Activated naive CD8-positive, alpha-beta T cell treated with anti-CD3 and anti-CD28 coated beads, Interleukin-2, amount 50 U/mL, for 24 hours (primary cell): ENCODE results near the gene DNAJC7.
A peak's percentile ranks its signal among the peaks of the same experiment; 100 is the strongest.

ENCODE experiments used
- ATAC-seq: fragments of 150-1000 bp; cut with Tn5 transposase; one replicate; pipeline ENCODE4 v1.10.0; 2021
- DNase-seq: peaks from one replicate; pipeline ENCODE4 v3.0.0; 2021
- H3K27ac Mint-ChIP-seq: one replicate; pipeline ENCODE4 v1.8.0; 2021; ENCODE audit warnings: mild to moderate bottlenecking, mixed read lengths
- H3K27me3 Mint-ChIP-seq: one replicate; pipeline ENCODE4 v1.8.0; 2021; ENCODE audit warnings: mixed read lengths
- H3K36me3 Mint-ChIP-seq: one replicate; pipeline ENCODE4 v1.8.0; 2021; ENCODE audit warnings: low read depth, mixed read lengths
- H3K4me1 Mint-ChIP-seq: one replicate; pipeline ENCODE4 v1.8.0; 2021; ENCODE audit warnings: mixed read lengths
- H3K4me3 Mint-ChIP-seq: one replicate; pipeline ENCODE4 v1.8.0; 2021; ENCODE audit warnings: mild to moderate bottlenecking, moderate library complexity, mixed read lengths
- H3K9me3 Mint-ChIP-seq: one replicate; pipeline ENCODE4 v1.8.0; 2021; ENCODE audit warnings: mixed read lengths

The DNAJC7 gene

GRCh38 chr17:42051013-42051400 lies 33.8 kb upstream of the DNAJC7 start:
- no peaks in the 10 kb centered on the region for H3K36me3 Mint-ChIP-seq
- DNase-seq, result no peak
- ATAC-seq, result no peak
- H3K4me1 Mint-ChIP-seq, result peaks cover 4% of the 10 kb centered on the region
- peaks cover 46% of the 10 kb centered on the region for H3K27me3 Mint-ChIP-seq
- H3K4me3 Mint-ChIP-seq, result peak overlapping the region; percentile 67
- H3K27ac Mint-ChIP-seq, result no peak overlapping the region
- H3K9me3 Mint-ChIP-seq, result no peaks in the 10 kb centered on the region

- H3K4me3 Mint-ChIP-seq, result peak within 1 kb of the TSS; percentile 67
- no peaks in the 10 kb centered on the region for H3K9me3 Mint-ChIP-seq
- peaks cover 4% of the 10 kb centered on the region for H3K4me1 Mint-ChIP-seq
- no peak within 1 kb of the TSS for H3K27ac Mint-ChIP-seq
- H3K27me3 Mint-ChIP-seq, result peaks cover 46% of the 10 kb centered on the region
- no peaks in the 10 kb centered on the region for H3K36me3 Mint-ChIP-seq
- peak; percentile 60 for ATAC-seq
- peak; percentile 49 for DNase-seq
Measured at GRCh38 chr17:42050393-42051012, 33.3 kb upstream of the DNAJC7 start, which contains the start of gene C17orf113. Gene C17orf113, minus strand, starts transcription at chr17:42050601. Its CDS starts 7,225 bp downstream, at chr17:42043376.

GRCh38 chr17:42049834-42050392 lies 32.7 kb upstream of the DNAJC7 start:
- H3K27ac Mint-ChIP-seq, result no peak overlapping the region

GRCh38 chr17:42047343-42047742 lies 30.1 kb upstream of the DNAJC7 start:
- Mint-ChIP-seq H3K27me3 (peaks cover 26% of the 10 kb centered on the region), H3K4me3 (no peak overlapping the region), H3K36me3 (no peaks in the 10 kb centered on the region), H3K9me3 (no peaks in the 10 kb centered on the region), H3K4me1 (peaks cover 4% of the 10 kb centered on the region), H3K27ac (no peak overlapping the region)
- DNase-seq (no peak), ATAC-seq (no peak)

More at GRCh38 chr17:42049834-42050392, 32.7 kb upstream of the DNAJC7 start:
- no peaks in the 10 kb centered on the region for H3K36me3 Mint-ChIP-seq
- peak overlapping the region; percentile 63 for H3K4me3 Mint-ChIP-seq
- H3K4me1 Mint-ChIP-seq, result peaks cover 4% of the 10 kb centered on the region
- peaks cover 40% of the 10 kb centered on the region for H3K27me3 Mint-ChIP-seq
- DNase-seq (no peak), ATAC-seq (no peak)
- no peaks in the 10 kb centered on the region for H3K9me3 Mint-ChIP-seq

- Mint-ChIP-seq H3K9me3 (no peaks in the 10 kb centered on the region), H3K4me3 (no peak overlapping the region), H3K27ac (no peak overlapping the region), H3K4me1 (peaks cover 3% of the 10 kb centered on the region), H3K36me3 (no peaks in the 10 kb centered on the region), H3K27me3 (peaks cover 15% of the 10 kb centered on the region)
- ATAC-seq, result no peak
- DNase-seq, result no peak
Measured at GRCh38 chr17:42045719-42046118, 28.5 kb upstream of the DNAJC7 start.

- H3K9me3 Mint-ChIP-seq, result no peaks in the 10 kb centered on the region
- H3K36me3 Mint-ChIP-seq, result no peaks in the 10 kb centered on the region
- DNase-seq, result no peak
- H3K27me3 Mint-ChIP-seq, result peaks cover 13% of the 10 kb centered on the region
- H3K4me1 Mint-ChIP-seq, result no peaks in the 10 kb centered on the region
- H3K4me3 Mint-ChIP-seq, result no peak overlapping the region
- ATAC-seq, result no peak
- no peak overlapping the region for H3K27ac Mint-ChIP-seq
Measured at GRCh38 chr17:42042598-42043319, 25.5 kb upstream of the DNAJC7 start.

- no peaks in the 10 kb centered on the region for H3K36me3 Mint-ChIP-seq
- ATAC-seq (no peak), DNase-seq (no peak)
- no peaks in the 10 kb centered on the region for H3K9me3 Mint-ChIP-seq
- no peak overlapping the region for H3K27ac Mint-ChIP-seq
- H3K4me1 Mint-ChIP-seq, result no peaks in the 10 kb centered on the region
- no peak overlapping the region for H3K4me3 Mint-ChIP-seq
- peaks cover 16% of the 10 kb centered on the region for H3K27me3 Mint-ChIP-seq
Measured at GRCh38 chr17:42041619-42042018, 24.4 kb upstream of the DNAJC7 start.

- no peak for DNase-seq
- no peak for ATAC-seq
- no peaks in the 10 kb centered on the region for H3K9me3 Mint-ChIP-seq
- H3K4me1 Mint-ChIP-seq, result no peaks in the 10 kb centered on the region
- peaks cover 16% of the 10 kb centered on the region for H3K27me3 Mint-ChIP-seq
- H3K27ac Mint-ChIP-seq, result no peak overlapping the region
- H3K4me3 Mint-ChIP-seq, result no peak overlapping the region
- H3K36me3 Mint-ChIP-seq, result no peaks in the 10 kb centered on the region
Measured at GRCh38 chr17:42040818-42041217, 23.6 kb upstream of the DNAJC7 start.

GRCh38 chr17:42039794-42040763 lies 22.8 kb upstream of the DNAJC7 start:
- ATAC-seq (no peak), DNase-seq (no peak)
- Mint-ChIP-seq H3K4me3 (no peak overlapping the region), H3K4me1 (no peaks in the 10 kb centered on the region), H3K27me3 (peaks cover 16% of the 10 kb centered on the region), H3K36me3 (no peaks in the 10 kb centered on the region), H3K9me3 (no peaks in the 10 kb centered on the region), H3K27ac (no peak overlapping the region)

GRCh38 chr17:42038221-42038973 lies 21.2 kb upstream of the DNAJC7 start:
- Mint-ChIP-seq H3K9me3 (no peaks in the 10 kb centered on the region), H3K36me3 (no peaks in the 10 kb centered on the region), H3K27me3 (peaks cover 21% of the 10 kb centered on the region), H3K4me3 (no peak overlapping the region), H3K27ac (no peak overlapping the region), H3K4me1 (peaks cover 3% of the 10 kb centered on the region)
- no peak for ATAC-seq
- DNase-seq, result no peak

- Mint-ChIP-seq H3K27ac (no peak overlapping the region), H3K4me3 (no peak overlapping the region), H3K36me3 (no peaks in the 10 kb centered on the region), H3K4me1 (peaks cover 3% of the 10 kb centered on the region), H3K27me3 (peaks cover 17% of the 10 kb centered on the region), H3K9me3 (no peaks in the 10 kb centered on the region)
- no peak for ATAC-seq
- DNase-seq, result no peak
Measured at GRCh38 chr17:42034059-42034458, 16.8 kb upstream of the DNAJC7 start.

GRCh38 chr17:42031584-42031983 lies 14.3 kb upstream of the DNAJC7 start:
- H3K27ac Mint-ChIP-seq, result no peak overlapping the region
- H3K4me3 Mint-ChIP-seq, result no peak overlapping the region
- H3K9me3 Mint-ChIP-seq, result no peaks in the 10 kb centered on the region
- peaks cover 3% of the 10 kb centered on the region for H3K4me1 Mint-ChIP-seq
- no peaks in the 10 kb centered on the region for H3K36me3 Mint-ChIP-seq
- no peak for ATAC-seq
- DNase-seq, result no peak
- H3K27me3 Mint-ChIP-seq, result peaks cover 5% of the 10 kb centered on the region

GRCh38 chr17:42028791-42029127 lies 11.5 kb upstream of the DNAJC7 start:
- no peaks in the 10 kb centered on the region for H3K9me3 Mint-ChIP-seq
- ATAC-seq (no peak), DNase-seq (no peak)
- H3K27me3 Mint-ChIP-seq, result peaks cover 1% of the 10 kb centered on the region
- H3K36me3 Mint-ChIP-seq, result peaks cover 8% of the 10 kb centered on the region
- peaks cover 13% of the 10 kb centered on the region for H3K4me1 Mint-ChIP-seq
- no peak overlapping the region for H3K27ac Mint-ChIP-seq
- H3K4me3 Mint-ChIP-seq, result no peak overlapping the region
